NCI-H1417 treated with DMSO at 0.1 percent for 48 hours (cell line): ENCODE data around the gene CHRNB4.

ENCODE experiments used
- DNase-seq: peaks from one replicate; lab custom pipeline; 2025; lab: John Stamatoyannopoulos, UW

The CHRNB4 gene

GRCh38 chr15:78668987-78669386, 28.0 kb upstream of the CHRNB4 start:
- DNase-seq, result no peak

- no peak for DNase-seq
Measured at GRCh38 chr15:78667578-78668236, 26.7 kb upstream of the CHRNB4 start.

- DNase-seq, result no peak
Measured at GRCh38 chr15:78666010-78666409, 25.0 kb upstream of the CHRNB4 start.

GRCh38 chr15:78663703-78664102, 22.7 kb upstream of the CHRNB4 start:
- DNase-seq, result no peak

GRCh38 chr15:78662028-78662427, 21.0 kb upstream of the CHRNB4 start:
- no peak for DNase-seq

GRCh38 chr15:78661001-78661400, 20.0 kb upstream of the CHRNB4 start:
- no peak for DNase-seq

GRCh38 chr15:78660584-78660983, 19.6 kb upstream of the CHRNB4 start:
- DNase-seq, result no peak

GRCh38 chr15:78658823-78659222, 17.8 kb upstream of the CHRNB4 start:
- no peak for DNase-seq

GRCh38 chr15:78654272-78654671, 13.3 kb upstream of the CHRNB4 start:
- DNase-seq, result no peak

- DNase-seq, result no peak
Measured at GRCh38 chr15:78651930-78652615, 11.1 kb upstream of the CHRNB4 start.

GRCh38 chr15:78651007-78651406, 10.0 kb upstream of the CHRNB4 start:
- no peak for DNase-seq

GRCh38 chr15:78650022-78650421, 9.0 kb upstream of the CHRNB4 start:
- DNase-seq, result no peak

- DNase-seq, result no peak
Measured at GRCh38 chr15:78645009-78645408, 4.0 kb upstream of the CHRNB4 start.

GRCh38 chr15:78642331-78642730, 1.3 kb upstream of the CHRNB4 start:
- DNase-seq, result no peak

GRCh38 chr15:78641749-78642275, 802 bp upstream of the CHRNB4 start:
- DNase-seq, result no peak

- DNase-seq, result no peak
Measured at GRCh38 chr15:78640527-78641101, 396 bp downstream of the CHRNB4 start.

GRCh38 chr15:78638658-78639314, 2.2 kb downstream of the CHRNB4 start:
- DNase-seq, result no peak

- no peak for DNase-seq
Measured at GRCh38 chr15:78637776-78638435, 3.1 kb downstream of the CHRNB4 start.

GRCh38 chr15:78636378-78636859, 4.6 kb downstream of the CHRNB4 start:
- no peak for DNase-seq

GRCh38 chr15:78635346-78635745, 5.7 kb downstream of the CHRNB4 start:
- no peak for DNase-seq

GRCh38 chr15:78634210-78635145, 6.5 kb downstream of the CHRNB4 start:
- no peak for DNase-seq
